ENCODE measurements around the gene KAZN.

KAZN gene

DNA sequence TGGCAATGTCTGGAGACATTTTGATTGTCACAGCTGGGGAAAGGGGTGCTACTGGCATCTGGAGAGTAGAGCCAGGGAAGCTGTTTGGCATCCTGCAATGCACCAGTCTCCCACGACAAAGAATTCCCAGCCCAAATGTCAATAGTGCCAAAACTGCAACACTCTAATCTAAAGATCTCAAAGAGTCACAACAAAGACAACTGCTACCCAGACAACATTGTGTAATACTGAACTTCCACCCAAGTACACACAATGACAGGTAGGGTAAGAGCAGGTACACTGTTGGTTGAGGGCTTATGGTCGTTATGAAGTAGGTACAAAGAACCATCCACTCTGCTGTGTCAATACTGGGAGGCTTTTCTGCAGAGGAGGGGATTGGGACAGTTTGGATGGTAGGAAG, 546.8 kb downstream of the KAZN start:
- DNase-seq (no peak), ATAC-seq (no peak)

DNA sequence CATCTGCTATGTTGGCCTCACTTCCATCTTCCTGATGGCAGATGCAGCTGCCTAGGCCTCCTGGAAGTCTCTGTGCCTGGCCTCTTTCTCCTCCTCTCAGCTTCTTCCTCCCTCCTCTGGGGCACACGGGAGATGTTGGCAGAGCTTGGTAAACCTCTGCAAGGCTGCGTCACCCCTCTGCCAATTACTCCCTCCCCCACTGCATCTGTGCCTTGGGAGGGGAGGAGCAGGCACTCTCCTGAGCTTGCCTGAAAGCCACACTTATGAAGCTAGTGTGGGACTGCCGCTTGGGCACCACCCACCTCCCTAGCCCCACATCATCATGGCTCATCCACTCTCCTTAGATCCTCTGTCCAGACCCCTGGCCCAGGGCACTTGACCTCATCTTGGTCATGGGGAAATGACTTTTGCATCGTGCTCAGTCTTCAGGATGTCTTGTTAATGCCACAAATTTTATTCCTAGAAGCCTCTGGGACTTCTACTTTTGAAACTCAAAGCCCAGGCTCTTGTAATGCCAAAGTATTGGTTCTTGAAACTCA, 547.7 kb downstream of the KAZN start:
- DNase-seq, result no peak
- ATAC-seq, result no peak

DNA sequence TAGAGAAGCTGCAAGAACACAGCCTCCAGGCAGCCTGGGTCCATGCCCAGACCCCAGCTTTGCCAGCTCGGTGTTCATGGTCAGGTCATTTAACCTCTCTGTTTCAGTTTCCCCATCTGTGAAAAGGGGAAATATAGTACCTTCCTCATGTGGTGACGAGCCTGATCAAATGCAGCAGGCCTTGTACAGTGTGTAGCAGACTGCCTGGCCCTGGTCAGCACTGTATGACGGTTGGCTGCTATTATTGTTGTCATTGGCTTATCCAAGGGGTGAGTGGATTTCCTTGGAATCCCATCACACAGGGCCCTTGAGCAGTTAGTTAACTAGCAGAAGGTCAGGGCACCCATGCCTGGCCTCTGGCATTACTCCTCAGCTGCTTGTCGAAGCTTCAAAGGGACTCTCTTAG, 548.5 kb downstream of the KAZN start:
- DNase-seq, result no peak
- no peak for ATAC-seq

DNA sequence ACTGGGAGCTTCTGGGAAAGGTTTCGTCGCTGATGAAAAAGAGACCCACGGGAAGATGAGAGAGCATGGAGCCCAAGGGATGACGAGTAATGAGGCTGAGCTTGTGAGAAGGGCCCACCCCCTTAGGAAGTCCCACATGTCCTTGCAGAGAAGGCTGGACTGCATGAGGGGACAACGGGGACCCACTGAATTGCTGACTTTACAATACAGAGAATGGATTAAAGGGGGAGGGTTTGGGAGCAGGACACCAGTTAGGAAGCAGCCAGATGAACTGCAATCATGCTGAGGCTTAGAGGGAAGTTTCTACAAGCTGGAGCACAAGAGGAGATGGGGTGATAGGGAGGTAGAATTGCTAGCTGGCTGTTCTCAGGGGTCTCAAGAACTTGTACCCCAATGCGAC, 549.5 kb downstream of the KAZN start:
- no peak for ATAC-seq

DNA sequence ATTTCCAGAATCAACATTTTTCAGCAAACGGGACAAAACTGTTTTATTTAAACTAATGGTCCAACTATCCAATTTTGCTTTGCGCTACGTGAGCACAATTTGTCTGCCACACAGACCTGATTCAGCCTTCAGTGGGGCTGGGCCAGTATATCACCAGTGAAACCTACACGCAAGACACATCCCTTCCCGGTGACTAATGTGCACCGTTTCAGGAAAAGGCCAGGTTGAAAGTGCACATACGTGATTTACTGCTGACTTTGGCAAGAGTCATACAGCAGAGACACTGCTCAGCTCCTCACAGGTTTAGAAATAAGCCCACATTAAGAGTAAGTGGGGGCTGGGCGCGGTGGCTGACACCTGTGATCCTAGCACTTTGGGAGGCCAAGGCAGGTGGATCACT, 550.0 kb downstream of the KAZN start:
- DNase-seq (no peak), ATAC-seq (no peak)

More for the DNA sequence above, 549.5 kb downstream of the KAZN start:
- DNase-seq, result no peak

DNA sequence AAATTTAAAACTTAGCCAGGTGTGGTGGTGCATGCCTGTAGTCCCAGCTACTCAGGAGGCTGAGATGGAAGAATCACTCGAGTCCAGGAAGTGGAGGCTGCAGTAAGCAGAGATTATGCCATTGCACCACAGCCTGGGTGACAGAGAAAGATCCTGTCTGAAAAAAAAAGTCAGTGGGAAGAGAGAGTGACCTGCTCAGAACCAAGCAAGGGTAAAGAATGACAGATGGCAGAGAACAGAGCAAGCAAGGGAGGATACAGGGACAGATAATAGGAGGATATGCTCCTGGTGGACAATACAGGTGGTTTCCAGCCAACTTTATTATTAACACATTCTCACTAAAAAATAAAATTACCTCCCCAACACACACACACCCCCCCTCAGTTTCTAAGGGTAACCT, 550.5 kb downstream of the KAZN start:
- DNase-seq, result no peak

DNA sequence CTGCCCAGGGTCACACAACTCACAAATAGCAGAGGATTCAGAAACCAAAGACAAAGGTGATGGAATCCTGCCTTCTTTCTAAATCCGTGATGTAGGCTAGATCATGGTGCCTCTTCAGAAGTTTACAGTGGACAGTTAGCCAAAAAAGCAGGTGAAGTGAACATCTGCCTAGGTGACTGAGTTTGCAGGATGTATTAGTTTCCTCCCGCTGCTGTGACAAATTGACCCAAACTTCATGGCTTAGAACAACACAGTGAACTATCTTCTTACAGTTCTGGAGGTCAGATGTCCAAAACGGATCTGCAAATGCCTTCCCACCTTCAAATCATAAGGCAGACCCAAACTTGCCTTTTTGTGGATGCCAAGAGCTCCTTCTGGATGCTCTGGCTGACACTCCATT, 551.9 kb downstream of the KAZN start:
- ATAC-seq, result no peak
- no peak for DNase-seq

More for the DNA sequence above, 550.5 kb downstream of the KAZN start:
- ATAC-seq, result no peak

DNA sequence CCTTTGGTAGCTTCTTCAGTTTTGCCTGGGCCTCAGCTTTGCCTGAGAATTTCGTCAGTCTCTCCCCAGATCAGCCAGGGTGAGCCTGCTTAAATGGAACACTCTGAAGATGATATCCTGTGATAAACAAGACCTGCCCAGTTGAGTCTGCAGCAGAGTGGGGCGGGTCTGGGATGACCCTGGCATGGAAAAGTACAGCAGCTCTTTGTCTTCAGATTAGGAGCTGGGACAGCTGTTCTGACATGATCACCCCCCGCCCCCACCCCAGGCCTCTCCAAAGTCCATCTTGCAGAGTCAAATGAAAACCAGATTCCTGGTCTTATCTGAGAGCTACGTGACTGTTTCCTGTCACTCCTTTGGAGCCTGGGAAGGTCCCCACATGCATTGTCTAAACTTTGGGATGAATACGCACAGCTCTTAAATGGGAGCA, 552.9 kb downstream of the KAZN start:
- ATAC-seq, result no peak
- no peak for DNase-seq

DNA sequence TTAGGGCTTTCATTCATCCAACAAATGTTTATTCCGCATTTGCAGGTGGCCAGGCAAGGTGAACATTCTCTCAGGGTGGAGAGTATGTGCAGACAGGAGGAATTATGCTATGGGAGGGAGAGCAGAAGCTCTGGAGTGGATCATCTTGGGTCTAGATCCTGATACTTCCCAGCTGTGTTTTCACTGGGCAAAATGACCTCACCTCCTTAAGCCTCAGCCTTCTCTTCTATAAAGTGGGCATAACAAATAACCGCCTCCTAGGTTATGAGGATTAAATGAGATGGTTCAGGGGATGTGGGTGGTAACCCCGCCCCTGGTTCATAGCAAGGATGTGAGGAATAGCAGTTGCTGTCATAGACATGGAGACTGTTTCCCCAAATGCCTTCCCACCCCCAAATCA, 553.4 kb downstream of the KAZN start:
- ATAC-seq (no peak), DNase-seq (no peak)

DNA sequence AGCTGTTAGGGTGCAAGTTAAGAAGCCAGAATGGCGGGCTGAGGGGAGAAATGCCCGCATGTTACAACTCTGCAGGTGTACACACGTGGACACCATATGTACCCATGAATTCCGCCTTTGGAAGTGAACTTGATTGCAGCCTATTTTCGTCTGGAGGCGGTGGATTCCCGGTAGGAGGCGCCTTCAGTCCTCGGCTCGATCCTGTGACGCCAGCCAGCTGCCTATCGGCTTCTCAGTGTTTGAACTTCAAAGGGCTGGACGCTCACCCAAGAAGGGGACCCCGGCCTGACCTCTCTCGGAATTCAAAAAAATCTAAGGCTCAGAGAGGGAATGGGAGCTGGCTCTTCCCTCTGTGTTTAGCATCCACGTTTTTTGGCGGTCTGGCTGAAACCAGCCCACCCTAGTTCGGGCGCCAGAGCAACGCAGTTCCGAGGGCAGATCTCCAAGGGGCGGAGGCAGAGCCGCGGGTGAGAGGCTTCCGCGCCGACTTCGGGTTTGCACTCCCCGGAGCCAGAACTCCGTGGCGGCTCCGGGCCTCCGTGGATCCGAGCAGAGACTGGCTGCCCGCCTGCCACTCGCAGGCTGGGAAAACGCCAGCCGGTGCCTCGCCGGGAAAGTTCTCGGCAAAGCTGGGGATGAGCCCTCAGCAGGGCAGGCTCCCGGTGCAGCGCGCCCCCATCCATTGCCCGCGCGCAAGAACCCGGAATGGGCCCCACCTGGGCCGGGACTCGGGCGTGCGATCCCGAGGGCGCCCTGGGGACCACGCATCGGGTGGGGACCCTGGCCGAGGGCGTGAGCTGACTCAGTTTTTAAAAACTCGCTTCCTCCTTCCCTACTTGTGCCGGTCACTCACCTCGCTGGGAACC, 554.1 kb downstream of the KAZN start:
- ATAC-seq (no peak), DNase-seq (peak; percentile 33)

DNA sequence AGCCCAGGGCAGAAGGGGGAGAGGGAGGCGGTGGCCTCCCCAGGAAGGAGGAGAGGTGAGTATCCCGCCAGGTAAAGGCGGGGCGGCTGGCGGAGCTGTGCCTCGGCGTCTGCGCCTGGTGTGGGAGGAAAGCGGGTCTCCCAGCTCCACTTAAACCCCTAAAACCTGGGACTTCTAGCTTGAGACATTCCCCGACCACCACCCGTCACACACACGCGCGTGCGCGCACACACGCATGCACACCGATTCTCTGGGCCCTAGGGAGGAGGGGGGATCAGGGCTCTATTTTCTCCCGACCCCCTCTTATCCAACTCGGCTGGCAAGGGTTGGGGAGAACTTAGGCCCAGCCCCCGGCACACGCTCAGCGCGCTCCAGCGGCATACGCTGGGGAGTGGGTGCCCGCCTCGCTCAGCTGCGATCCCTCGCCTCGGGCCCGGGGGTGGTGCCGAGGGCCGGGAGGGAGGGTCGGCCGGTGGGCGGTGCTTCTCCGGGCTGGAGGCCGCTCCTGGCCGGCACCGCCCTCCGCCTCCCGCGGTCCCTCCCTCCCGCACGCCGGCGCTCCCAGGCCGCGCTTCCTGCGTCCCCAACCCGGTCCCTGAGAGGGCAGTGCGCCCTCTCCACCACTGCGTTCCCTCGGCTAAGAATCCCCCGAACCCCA, 554.8 kb downstream of the KAZN start, which contains the start of gene TMEM51:
TSS of gene TMEM51 (plus strand) at position 564 of the 658 bp plus-strand sequence. CDS start 61,341 bp downstream, outside the sequence.
- DNase-seq (no peak), ATAC-seq (no peak)

DNA sequence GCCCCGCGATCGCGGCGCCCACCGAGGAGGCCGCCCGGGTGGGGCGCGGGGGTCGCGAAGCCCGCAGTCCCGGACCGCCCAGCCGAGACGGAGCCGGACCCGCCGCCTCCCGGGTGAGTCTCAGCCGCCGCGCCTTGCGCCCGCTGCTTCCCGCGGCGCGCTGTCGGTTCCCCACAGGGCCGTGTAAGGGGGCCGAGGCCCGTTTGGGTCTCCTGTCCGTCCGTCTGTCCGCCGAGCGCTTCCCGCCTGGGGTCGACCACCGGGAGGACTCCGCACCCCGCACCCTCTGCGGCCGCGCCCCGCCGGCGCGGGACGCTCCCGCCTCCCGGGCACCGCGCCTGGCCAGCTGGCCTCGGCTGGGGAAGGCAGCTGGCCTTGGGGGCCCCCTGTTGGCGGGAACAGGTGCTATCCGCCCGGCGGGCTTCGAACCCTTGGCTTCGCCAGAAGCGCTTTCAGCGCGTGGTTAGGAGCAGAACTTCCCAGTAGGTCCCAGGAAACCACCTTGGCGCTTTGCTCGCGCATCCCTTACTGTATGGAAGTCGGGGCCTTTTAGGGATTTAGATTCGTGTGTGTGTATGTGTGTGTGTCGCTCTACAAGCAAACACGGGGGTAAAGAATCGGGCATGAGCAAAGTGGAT, 555.5 kb downstream of the KAZN start:
- ATAC-seq, result peak; percentile 20
- peak; percentile 63 for DNase-seq

DNA sequence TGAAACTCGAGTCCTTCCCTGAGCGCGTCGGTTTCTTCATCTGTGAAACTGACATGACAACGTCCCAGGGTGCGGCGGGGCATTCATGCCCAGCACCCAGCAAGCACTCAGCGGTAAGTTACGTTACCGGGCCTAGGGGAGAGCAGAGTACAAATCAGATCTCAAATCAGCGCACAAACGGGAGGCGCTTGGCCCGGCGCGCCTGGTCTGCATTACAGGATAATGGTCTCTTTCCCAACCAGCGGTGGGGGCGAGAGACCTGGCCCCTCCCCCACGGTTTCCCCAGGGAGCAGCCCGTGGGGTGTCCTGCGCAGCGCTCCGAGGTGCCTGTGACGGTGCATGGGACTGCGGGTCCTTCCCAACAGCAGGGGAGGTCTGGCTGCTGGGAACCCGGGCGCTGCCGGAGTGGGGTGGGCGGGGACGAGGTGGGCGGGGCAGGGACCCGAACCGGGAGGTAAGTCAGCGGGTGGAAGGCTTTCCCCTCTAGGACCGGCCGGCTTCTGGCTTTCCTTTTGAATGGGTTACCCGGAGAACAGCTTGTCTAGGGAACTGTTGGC, 556.1 kb downstream of the KAZN start:
- DNase-seq, result no peak
- no peak for ATAC-seq

DNA sequence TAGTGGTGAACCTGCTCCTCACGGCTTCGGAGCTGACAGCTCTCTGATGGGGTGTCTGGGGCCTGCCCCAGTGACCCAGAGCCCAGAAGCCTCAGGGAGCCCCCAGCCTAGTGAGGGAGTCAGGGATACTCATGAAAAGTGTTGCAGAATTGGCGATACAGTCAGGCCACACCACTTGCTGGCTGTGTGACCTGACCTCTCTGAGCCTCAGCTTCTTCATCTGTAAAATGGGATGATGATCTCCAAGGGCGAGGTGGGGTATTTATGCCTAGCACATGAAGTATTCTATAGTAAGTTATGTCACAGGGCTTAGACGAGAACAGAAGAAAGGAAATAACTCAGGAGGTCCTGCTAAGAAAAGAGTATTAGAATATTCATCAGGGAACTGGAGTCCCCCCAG, 556.7 kb downstream of the KAZN start:
- ATAC-seq (no peak), DNase-seq (no peak)

DNA sequence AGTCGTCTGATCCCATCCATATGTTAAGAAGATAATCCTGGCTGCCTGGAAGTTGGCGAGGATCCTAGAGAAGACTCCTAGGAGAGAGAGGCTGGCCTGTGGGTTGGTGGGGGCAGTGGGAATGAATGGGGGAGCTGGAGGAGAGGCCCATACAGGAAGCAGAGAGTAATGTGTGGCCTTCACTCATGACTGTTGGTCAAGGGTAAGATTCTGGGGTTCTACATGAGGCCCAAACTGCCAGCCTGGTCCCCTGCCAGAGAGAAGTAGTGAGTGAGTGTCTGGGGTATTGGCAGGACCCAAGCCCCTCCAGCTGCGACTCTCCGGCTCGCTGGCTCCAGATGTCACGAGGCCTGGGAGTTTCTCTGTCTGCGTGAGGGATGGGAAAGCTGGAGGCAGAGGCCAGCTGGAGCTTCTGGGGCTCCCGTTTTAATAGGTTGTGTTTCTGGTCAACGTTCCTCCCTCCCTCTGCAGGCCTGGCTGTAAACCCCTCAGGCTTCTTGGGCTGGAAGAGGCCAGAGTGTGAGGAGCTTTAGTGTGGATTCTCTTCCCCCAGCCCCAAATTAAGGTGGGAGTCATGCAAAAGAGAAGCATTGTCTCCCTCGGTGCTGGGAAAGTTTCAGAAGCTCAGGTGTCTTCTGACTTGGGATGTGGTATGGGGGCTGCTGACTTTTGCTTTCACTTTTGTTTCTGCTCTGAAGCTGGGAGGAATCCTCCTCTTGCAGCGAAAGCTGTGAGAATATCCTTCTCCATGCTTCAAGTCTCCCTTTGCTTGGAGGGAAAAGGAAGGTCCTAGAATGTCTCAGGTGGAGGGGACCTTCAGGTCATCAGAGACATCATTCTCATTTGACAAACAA, 557.6 kb downstream of the KAZN start:
- no peak for DNase-seq
- no peak for ATAC-seq

DNA sequence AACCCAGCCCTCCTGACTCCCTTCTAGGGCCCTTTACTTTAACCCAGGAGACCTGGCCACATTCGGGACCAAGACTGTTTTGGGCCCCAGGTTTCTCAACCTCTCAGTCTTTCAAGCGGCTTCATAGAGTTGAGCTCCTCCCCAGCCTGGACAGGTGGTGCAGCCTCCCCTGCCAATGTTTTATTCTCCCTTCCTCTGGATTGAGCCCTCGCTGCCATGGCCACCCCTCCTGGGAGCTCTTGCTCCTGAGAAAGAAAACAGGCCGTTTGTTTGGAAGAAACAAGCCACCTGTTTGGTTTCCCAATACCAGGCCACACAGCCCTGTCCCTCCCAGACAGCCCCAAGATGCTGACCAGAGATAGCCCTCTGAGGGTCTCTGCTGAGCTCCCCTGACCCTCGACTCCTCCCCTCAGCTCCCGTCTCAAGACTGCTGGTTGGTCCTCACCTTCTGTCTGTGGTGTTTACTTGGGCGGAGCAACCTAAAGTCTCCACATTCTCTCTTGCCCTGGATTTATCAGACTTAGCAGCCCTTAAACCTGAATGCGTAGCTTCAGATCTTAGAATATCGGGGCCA, 558.4 kb downstream of the KAZN start:
- ATAC-seq (no peak), DNase-seq (no peak)

DNA sequence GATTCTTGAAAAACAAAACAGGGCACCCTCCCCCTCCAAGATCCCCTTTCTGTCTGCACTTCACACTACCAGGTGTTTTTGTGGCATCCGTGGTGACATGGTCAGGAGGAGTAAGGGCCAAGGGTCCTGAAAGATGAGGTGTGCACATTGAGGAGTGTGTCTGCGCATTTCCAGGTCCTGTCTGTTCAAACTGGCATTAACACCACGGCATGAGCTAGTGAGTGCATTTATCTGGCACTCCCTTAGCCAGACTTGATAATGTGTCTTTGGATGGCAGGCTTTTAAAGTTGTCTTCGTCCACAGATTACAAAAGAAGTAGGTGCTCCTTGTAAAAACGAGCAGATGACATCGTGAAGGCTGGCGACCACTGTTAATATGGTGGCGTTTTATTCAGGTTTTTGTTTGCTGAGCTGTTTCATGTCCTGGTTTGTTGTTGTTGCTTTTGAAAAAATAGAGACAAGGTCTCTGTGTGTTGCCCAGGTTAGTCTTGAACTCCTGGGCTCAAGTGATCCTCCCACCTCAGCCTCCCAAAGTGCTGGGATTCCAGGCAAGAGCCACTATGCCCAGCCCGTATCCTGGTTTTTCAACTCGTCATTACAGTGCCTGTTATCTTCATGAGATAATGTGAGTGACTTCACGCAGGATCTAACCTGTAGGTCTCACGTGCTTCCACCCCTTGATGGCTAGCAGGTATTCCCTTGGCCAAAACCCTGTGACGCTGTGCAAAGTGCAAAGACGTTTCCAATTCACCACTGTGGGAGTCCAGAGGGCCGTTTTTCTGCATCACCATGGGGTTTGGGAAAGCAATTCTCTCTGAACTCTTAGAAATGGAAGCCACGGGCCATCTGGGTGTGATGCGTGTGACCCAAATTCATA, 559.3 kb downstream of the KAZN start:
- ATAC-seq, result no peak
- no peak for DNase-seq

DNA sequence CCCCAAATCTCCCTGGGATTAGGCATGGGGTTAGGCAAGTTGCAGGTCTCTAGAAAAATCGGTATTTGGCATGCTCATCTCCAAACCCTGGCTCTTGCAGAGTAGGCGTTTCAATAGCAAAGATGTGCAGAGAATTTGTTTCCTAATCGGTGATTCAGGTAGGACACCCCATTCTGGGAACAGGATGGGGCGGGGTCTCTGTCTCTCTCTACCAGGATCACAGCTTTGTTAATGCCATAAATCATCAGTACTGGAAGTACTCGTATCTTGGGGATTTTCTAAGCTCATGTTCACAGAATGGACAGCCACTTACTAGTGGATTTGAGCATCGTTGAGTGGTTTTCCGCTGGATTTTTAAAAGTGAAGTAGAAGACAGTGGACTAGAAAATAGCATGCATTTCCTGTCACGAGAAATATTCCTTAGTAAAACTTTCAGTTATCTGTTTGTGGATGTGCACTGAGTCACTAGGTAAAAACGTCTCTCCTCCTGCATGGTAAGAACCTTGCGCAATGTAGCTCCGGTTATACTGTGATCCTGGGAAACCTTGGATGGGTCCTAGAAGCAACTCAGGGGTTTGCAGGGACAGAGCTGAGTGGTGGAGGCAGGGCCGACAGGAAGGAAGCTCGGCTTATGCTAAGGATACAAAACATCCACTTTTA, 560.2 kb downstream of the KAZN start:
- ATAC-seq (no peak), DNase-seq (no peak)

DNA sequence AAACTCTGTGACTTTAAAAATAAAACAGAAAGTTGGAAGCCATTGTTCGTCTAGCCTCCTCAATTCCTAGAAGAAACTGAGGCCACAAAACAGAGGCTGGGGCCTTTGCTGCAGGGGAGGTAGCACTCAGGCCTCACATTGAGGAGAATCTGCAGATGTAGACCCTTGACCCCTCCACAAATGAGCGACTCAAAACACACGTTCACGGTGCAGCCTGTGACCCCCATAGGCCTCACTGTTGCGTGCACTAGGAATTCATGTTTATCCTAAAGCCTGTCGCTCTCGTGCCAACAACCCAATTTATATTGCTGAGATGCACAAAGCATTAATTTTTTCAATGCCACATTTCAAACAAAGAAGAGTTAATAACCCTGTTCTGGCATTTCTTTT, 560.7 kb downstream of the KAZN start:
- DNase-seq (no peak), ATAC-seq (no peak)

DNA sequence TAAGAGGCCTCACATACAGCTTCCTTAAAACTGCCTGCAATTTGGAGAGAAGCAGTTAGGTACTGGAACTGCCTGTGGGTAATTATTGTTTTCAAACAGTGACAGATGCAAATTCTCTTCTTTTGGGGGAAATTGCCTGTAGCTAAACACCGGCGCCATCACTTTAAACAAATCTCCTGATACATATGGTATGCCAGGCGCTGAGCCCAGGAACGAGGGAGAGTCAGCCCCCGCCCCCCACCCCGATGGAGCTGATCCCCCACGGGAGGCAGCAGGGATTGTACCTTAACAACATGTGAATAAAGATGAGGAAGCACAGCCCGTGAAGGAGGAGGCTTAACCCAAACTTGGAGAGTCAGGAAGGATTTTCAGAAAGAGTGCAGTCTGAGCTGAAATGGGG, 562.1 kb downstream of the KAZN start:
- DNase-seq (no peak), ATAC-seq (no peak)
